T-helper 1 cell treated with Interleukin-12 subunit alpha and Interleukin-12 subunit beta and Interleukin-4 antibody, amounts not matched to agents 30 ng/mL and 1 ng/mL, for 36 hours (primary cell): Measurements from ENCODE around the gene MPDU1. TPM values are rescaled to one million over a fixed set of nuclear protein-coding genes. Genes with fewer than 3 reads are reported as not detected.

Source experiments
- intact Hi-C: fragments of 100-400 bp; cut with micrococcal nuclease; formaldehyde crosslinking; loops from one replicate; pipeline ENCODE4 v1.15.1; 2024
- total RNA-seq: library from RNA; stranded (reverse); gene quantifications from 2 replicates; pipeline ENCODE4 v1.2.3, GENCODE V29; 2022

MPDU1 gene
- 85.1 and 88.0 TPM in 2 replicates for total RNA-seq

GRCh38 chr17:7583253-7584109, at the start of gene MPDU1:
TSS of gene MPDU1 (plus strand) at chr17:7583852. CDS start at chr17:7583863, 11 bp downstream.
- intact Hi-C loops: loop anchor here (1.0 to 5.0 kb wide), 8 partner anchors 11 to 536 kb away; partner anchors contain the start of genes SAT2, SENP3, TMEM102 and TMEM256

- intact Hi-C loops: no loop called here
These were observed 45.6 kb upstream of the MPDU1 start for GRCh38 chr17:7538050-7538449.

GRCh38 chr17:7538891-7539545, 44.6 kb upstream of the MPDU1 start:
- intact Hi-C loops: no loop called here

- intact Hi-C loops: no loop called here
These were observed 42.5 kb upstream of the MPDU1 start for GRCh38 chr17:7541074-7541621.

- intact Hi-C loops: no loop called here
These were observed 38.7 kb upstream of the MPDU1 start for GRCh38 chr17:7544911-7545310.

- intact Hi-C loops: loop anchor here (2.0 kb wide), 2 partner anchors 26 to 34 kb away; no protein-coding TSS in a partner anchor
These were observed 34.9 kb upstream of the MPDU1 start, which contains the start of gene TNFSF12 for GRCh38 chr17:7548585-7549400. TSS of gene TNFSF12 (plus strand) at chr17:7549058. CDS start at chr17:7549154, 96 bp downstream.

- intact Hi-C loops: loop anchor here (2.0 kb wide), 2 partner anchors 27 to 35 kb away; no protein-coding TSS in a partner anchor
These were observed 34.1 kb upstream of the MPDU1 start for GRCh38 chr17:7549401-7550055.

GRCh38 chr17:7550344-7550743, 33.3 kb upstream of the MPDU1 start:
- intact Hi-C loops: no loop called here

- intact Hi-C loops: no loop called here
These were observed 32.3 kb upstream of the MPDU1 start for GRCh38 chr17:7551396-7551795.

GRCh38 chr17:7552621-7553051, 31.0 kb upstream of the MPDU1 start:
- intact Hi-C loops: loop anchor here (1.0 to 2.0 kb wide), 3 partner anchors 9 to 97 kb away; partner anchors contain the start of genes POLR2A and SENP3

GRCh38 chr17:7553356-7553755, 30.3 kb upstream of the MPDU1 start:
- intact Hi-C loops: loop anchor here (2.0 kb wide), 1 partner anchor 69 kb away; the partner anchor contains the start of gene POLR2A

- intact Hi-C loops: no loop called here
These were observed 28.2 kb upstream of the MPDU1 start for GRCh38 chr17:7555320-7555948.

- intact Hi-C loops: no loop called here
These were observed 27.0 kb upstream of the MPDU1 start for GRCh38 chr17:7556627-7557026.

GRCh38 chr17:7557147-7557764, 26.4 kb upstream of the MPDU1 start:
- intact Hi-C loops: no loop called here

- intact Hi-C loops: no loop called here
These were observed 25.7 kb upstream of the MPDU1 start for GRCh38 chr17:7557775-7558543.

GRCh38 chr17:7558544-7559319, 24.9 kb upstream of the MPDU1 start, which contains the start of gene TNFSF13:
TSS of gene TNFSF13 (plus strand) at chr17:7558750. CDS start at chr17:7559040, 290 bp downstream.
- intact Hi-C loops: no loop called here

- intact Hi-C loops: no loop called here
These were observed 24.1 kb upstream of the MPDU1 start for GRCh38 chr17:7559320-7560171.
